Esophagus squamous epithelium (tissue), 4 donors: ENCODE results near the gene ABCB10.

ENCODE experiments used
- POLR2A ChIP-seq, 4 donors: fragments of 450-650 bp; IDR thresholded peaks; one replicate each; pipeline ENCODE4 v1.6.1; 2017; ENCODE audit warnings: antibody characterized with exemption in 4 of 4, mild to moderate bottlenecking in 4 of 4, moderate library complexity in 3 of 4
- TF ChIP-seq, protein P1 (sequence below), 6 experiments: fragments of 450-650 bp in 4 of 6; fragments of 200-600 bp in 2 of 6; sonication (generic) in 2 of 6; IDR thresholded peaks; one replicate each; pipeline ENCODE4 v1.5.1; 2016 to 2019; ENCODE audit warnings: antibody characterized with exemption in 6 of 6, mild to moderate bottlenecking in 4 of 6, moderate library complexity in 4 of 6

GRCh38 chr1:229600229-229600628 is 41.7 kb upstream of the ABCB10 start:
- TF ChIP-seq, protein P1, sequence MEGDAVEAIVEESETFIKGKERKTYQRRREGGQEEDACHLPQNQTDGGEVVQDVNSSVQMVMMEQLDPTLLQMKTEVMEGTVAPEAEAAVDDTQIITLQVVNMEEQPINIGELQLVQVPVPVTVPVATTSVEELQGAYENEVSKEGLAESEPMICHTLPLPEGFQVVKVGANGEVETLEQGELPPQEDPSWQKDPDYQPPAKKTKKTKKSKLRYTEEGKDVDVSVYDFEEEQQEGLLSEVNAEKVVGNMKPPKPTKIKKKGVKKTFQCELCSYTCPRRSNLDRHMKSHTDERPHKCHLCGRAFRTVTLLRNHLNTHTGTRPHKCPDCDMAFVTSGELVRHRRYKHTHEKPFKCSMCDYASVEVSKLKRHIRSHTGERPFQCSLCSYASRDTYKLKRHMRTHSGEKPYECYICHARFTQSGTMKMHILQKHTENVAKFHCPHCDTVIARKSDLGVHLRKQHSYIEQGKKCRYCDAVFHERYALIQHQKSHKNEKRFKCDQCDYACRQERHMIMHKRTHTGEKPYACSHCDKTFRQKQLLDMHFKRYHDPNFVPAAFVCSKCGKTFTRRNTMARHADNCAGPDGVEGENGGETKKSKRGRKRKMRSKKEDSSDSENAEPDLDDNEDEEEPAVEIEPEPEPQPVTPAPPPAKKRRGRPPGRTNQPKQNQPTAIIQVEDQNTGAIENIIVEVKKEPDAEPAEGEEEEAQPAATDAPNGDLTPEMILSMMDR (IDR thresholded peaks at IDR 0.05) = no peak
- no peak for TF ChIP-seq POLR2A (IDR thresholded peaks at IDR 0.05)
